Neutrophil (primary cell): ENCODE results near the gene TMOD4.

ENCODE experiments used
- H3K27ac ChIP-seq: fragments of 200-600 bp; sonication (generic); 2 replicates; pipeline ENCODE4 v1.5.1; 2016; ENCODE audit warnings: mild to moderate bottlenecking, moderate library complexity
- H3K27me3 ChIP-seq: fragments of 200-600 bp; sonication (generic); 2 replicates; pipeline ENCODE4 v1.6.0; 2016; ENCODE audit warnings: mild to moderate bottlenecking
- H3K36me3 ChIP-seq: fragments of 200-600 bp; sonication (generic); 2 replicates; pipeline ENCODE4 v1.5.1; 2017
- H3K4me1 ChIP-seq, 2 experiments: fragments of 200-600 bp in 1 of 2; sonication (generic) in 1 of 2; 1 replicate in 1 of 2; 2 replicates in 1 of 2; pipeline versions ENCODE4 v1.5.1 to v1.6.1; 2013 to 2016; ENCODE audit warnings: low read depth in 1 of 2, low read length in 1 of 2, mild to moderate bottlenecking in 1 of 2, moderate library complexity in 1 of 2; ENCODE audit not compliant: control insufficient read depth in 1 of 2, insufficient read depth in 1 of 2
- H3K4me3 ChIP-seq, 2 experiments: fragments of 200-600 bp in 1 of 2; sonication (generic) in 1 of 2; 1 replicate in 1 of 2; 2 replicates in 1 of 2; pipeline ENCODE4 v1.5.1; 2013 to 2016; ENCODE audit warnings: low read depth in 1 of 2, low read length in 1 of 2, mild to moderate bottlenecking in 1 of 2, moderate library complexity in 1 of 2
- H3K9me3 ChIP-seq: fragments of 200-600 bp; sonication (generic); 2 replicates; pipeline ENCODE4 v1.5.1; 2016
- CTCF ChIP-seq: fragments of 200-600 bp; sonication (generic); IDR thresholded peaks from 2 replicates; pipeline ENCODE4 v1.5.1; 2016; ENCODE audit warnings: antibody characterized with exemption

Gene TMOD4

GRCh38 chr1:151175863-151176262 lies at the start of gene TMOD4:
Gene TMOD4, minus strand, starts transcription at chr1:151175981. Its CDS starts 1,106 bp downstream, at chr1:151174875.
- TF ChIP-seq CTCF, result peak; percentile 67
- Histone ChIP-seq H3K4me3 (no peak within 1 kb of the TSS), H3K4me1 (no peaks in the 10 kb centered on the region), H3K27ac (no peak within 1 kb of the TSS), H3K9me3 (no peaks in the 10 kb centered on the region), H3K36me3 (peaks cover 96% of the 10 kb centered on the region), H3K27me3 (no peaks in the 10 kb centered on the region)

GRCh38 chr1:151222130-151222529 lies 46.3 kb upstream of the TMOD4 start:
- H3K36me3 ChIP-seq, result peaks cover 22% of the 10 kb centered on the region
- peaks cover 0 to 8% of the 10 kb centered on the region in 2 experiments for H3K4me1 ChIP-seq
- no peak for TF ChIP-seq CTCF
- H3K27me3 ChIP-seq, result no peaks in the 10 kb centered on the region
- no peak overlapping the region for H3K4me3 ChIP-seq
- no peak overlapping the region for H3K27ac ChIP-seq
- H3K9me3 ChIP-seq, result no peaks in the 10 kb centered on the region

GRCh38 chr1:151221616-151222015 lies 45.8 kb upstream of the TMOD4 start:
- Histone ChIP-seq H3K27ac (no peak overlapping the region), H3K9me3 (no peaks in the 10 kb centered on the region), H3K4me3 (no peak overlapping the region), H3K4me1 (peaks cover 0 to 8% of the 10 kb centered on the region in 2 experiments), H3K27me3 (no peaks in the 10 kb centered on the region), H3K36me3 (peaks cover 21% of the 10 kb centered on the region)
- TF ChIP-seq CTCF, result no peak

GRCh38 chr1:151213560-151213959 lies 37.8 kb upstream of the TMOD4 start:
- Histone ChIP-seq H3K36me3 (peaks cover 36% of the 10 kb centered on the region), H3K27me3 (no peaks in the 10 kb centered on the region), H3K9me3 (no peaks in the 10 kb centered on the region), H3K27ac (no peak overlapping the region), H3K4me3 (no peak overlapping the region), H3K4me1 (no peaks in the 10 kb centered on the region)
- TF ChIP-seq CTCF, result no peak

GRCh38 chr1:151211972-151212705 lies 36.4 kb upstream of the TMOD4 start:
- no peak overlapping the region for H3K4me3 ChIP-seq
- H3K27me3 ChIP-seq, result no peaks in the 10 kb centered on the region
- H3K9me3 ChIP-seq, result no peaks in the 10 kb centered on the region
- no peaks in the 10 kb centered on the region for H3K4me1 ChIP-seq
- TF ChIP-seq CTCF, result no peak
- H3K27ac ChIP-seq, result no peak overlapping the region
- H3K36me3 ChIP-seq, result peaks cover 39% of the 10 kb centered on the region
